ENCODE measurements around the gene BCAS1. TPM values are rescaled to one million over a fixed set of nuclear protein-coding genes. Genes with fewer than 3 reads are reported as not detected.
A peak's percentile ranks its signal among the peaks of the same experiment; 100 is the strongest.

Gene BCAS1
- polyA plus RNA-seq, 1 donor = 4.2 TPM

DNA sequence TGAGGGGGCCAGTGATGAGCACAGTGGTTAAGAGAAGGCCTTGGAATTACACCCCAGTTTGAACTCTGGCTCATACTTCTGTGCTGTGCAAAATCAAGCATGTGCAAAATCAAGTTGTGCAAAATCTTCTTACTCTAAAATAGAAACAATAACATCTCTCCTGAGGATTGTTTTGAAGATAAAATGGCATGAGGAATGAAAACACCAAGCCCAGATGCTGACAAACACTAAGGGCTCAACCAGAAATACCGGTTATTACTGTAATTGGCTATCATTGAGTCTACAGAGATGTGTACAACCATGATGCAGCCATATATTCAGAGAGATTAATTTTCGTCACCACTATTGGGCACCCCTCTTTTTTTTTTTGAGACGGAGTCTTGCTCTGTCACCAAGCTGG, 5.9 kb upstream of the BCAS1 start:
- DNase-seq = no peak

DNA sequence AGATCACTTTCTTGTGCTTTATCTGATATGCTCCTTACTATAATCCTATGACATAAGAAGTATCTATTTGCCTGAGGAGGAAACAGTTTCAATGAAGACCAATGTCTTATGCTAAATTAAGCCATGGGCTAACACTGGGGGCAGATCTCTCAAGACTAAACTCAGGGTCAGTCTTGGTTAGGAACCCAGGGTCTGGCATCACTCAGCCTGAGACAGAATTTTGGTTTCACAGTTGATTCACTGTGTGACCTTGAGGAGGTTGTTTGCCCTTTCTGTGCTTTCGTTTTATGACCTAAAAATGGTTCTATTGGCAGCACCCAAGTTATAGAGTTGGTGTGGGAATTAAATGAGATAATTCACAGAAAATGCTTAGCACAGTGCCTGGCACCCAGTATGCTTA, 4.9 kb upstream of the BCAS1 start:
- no peak for DNase-seq

DNA sequence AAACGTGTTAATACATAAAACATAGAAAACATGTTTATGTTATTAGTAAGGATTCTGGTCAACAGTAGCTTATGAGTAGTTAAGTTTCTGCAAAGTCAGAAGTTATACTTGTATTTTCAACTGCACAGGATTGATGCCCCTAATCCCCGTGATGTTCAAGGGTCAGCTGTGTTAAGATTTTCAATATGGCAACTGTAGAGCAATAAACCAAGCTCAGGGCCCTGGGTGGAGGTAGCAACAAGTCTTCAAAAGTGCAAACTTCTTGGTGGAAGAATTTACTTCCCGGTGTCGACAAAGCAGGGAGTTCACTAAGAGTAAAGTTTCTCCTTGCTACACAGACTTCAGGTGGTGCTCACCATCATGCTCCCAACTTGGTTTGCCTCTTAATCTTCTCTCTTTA, 4.1 kb upstream of the BCAS1 start:
- DNase-seq = no peak

DNA sequence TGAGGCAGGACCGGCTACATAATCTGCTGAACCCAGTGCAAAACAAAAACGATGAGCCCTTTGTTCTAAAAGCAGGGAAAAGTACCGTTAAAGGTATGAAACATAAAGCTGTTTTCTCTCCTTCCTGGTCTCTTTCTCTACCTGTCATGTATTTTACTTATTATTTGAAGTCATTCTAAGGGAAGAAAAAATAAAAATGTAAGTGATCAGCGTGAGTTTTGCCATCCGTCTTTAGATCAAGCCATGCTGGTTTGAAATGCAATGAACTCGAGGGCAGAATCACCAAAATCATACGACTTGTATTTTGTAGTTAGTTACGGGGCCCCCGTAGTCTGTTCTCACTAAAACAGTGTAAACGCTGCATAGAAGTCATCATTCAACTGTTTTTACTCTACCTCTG, 2.9 kb upstream of the BCAS1 start:
- DNase-seq = no peak

DNA sequence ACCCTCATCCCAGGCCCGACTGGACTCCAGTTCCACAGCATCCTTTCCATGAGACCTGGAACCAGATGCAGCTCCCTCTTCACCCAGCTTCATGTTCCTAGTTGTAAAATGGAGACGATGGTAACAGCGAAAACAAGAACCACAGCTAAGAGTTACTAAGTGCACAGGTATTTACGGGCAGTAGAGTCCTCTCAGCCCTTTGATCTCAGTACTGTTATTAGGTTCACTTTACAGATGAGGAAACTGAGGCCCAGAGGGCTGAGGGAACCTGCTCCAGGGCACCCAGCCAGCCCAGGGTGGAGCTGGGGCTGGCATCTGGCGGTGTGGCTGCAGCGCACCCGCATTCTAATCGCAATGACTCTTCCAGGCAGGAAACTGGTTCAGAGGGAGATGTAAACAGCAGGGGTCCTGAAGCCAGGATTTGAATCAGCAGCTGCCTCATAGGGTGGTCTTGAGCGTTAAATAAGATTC, 858 bp downstream of the BCAS1 start:
- no peak for DNase-seq

DNA sequence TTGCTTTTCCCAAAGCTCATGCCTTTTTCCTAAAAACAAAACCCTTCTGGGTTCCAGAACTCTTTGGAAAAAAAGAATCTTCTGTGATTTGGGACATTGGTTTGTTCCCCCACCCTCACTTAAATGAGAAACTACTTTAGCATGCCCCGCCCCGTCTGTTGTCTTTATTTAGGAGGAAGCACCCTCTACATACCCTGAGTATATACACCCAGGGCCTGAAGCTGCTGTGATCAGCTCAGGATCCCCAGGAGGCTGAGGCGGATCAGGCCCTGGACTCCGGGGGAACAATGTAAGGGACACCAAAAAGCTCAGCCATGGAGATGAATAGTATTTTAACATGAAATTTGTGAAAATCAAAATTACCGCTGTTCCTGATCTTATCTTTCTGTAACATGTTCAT, 1.4 kb downstream of the BCAS1 start:
- no peak for DNase-seq

DNA sequence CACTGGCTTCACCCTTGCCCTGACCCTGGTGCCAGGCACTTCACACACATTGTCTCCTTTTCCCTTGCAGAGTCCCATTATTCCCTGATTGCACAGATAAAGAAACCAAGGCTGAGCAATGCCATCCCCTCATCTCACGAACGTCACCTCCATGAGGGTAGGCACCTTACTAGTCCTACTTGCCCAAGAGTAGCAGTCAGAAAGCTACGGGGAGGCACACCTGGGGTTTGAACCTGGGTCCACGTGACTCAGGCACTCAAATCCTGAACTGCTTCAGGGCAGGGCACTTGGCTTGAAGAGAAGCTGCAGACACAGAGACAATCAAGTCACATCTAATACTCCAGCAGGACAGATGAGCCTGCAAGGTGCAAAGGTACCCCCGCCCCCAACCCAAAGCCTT, 1.9 kb downstream of the BCAS1 start:
- DNase-seq = no peak

DNA sequence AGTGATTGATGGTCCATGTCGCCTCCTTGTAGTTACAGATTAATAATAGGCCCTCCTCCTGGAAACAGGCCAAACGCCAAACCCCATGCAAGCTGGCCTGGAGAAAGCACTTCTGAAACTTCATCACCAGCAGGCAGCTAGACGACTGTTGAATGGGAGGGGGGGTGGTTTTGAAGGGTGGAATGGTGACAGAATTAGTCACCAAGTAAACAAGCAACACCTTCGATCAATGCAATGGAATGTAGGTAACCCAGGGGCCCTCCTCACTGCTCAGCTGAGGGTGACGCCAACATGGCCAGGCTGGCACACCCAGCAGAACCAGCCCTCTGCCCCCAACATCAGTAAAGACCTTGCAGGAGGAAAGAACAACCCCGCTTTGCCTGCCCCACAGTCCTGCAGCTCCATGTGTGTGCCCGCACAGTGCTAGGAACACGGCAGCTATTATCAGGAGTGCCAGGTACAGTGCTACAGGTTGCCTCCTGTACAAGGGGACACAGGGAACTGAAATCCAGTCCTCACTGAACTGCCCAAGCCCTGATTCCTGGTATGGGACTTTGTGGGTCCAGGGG, 2.7 kb downstream of the BCAS1 start:
- peak; percentile 83 for DNase-seq

DNA sequence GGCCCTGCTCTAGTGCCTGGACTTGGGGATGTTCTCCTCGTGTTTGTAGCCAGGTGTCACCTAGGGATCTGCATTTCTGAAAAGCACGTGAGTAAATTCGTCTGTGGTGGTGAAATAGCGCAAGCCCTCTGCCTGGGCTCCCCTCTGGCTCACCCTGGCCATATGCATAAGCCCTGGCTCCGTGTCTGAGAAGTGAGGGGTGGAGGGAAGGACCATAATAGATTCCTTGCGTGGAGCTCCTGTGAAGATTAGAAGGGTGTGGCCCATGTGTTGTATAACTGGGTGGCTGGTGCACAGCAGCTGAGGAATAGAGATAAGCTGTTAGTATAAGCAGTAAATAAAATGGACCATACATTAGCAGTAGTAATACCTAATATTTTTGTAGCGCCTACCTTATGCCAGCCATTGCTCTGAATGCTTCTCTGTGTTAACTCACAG, 4.8 kb downstream of the BCAS1 start:
- DNase-seq = no peak

DNA sequence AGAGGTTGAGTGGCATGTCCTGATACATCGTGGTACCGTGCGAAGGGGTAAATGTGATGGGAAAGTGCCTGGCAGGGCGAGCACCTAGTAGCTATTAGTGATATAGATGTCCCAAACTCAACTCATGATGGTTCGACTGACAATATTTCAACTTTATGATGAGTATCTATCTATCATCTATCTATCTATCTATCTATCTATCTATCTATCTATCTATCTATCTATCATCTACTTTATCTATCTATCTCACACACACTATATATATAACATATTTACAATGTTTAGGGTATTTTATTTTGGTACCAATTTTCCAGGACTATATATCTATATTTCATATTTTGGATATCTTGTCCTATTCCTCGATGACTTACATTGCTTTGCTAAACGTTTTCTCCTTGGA, 5.5 kb downstream of the BCAS1 start:
- no peak for DNase-seq

DNA sequence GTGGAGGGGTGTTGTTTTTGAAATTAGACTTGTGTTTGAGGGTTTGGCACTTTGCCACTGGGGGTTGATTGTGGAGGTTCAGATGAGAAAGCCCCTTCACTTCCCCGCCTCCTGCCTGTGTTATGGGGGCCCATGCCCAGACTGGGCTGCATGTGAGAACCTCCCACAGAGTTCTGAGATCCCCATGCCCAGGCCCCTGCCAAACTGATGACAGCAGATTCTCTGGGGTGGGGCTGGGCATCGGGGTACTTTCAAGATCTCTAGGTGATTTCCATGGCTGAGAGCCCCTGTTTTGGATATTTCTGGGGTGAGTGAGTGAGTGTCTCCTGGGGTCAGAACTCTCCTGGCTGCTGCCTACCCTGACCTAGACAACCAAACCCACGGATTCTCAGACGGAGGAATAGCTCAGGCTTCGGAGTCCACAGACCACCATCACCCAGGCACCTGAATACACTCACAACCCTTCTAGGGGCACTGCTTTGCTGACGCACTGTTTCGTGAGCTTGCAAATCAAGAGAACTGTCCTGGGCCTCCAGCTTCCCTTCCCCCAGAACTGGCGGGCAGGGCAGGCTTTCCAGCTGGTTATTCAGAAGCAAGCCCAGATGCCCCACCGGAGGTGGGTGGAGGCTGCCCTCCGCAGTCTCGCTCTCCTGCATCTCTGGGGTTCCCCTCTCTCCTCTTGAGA, 6.3 kb downstream of the BCAS1 start:
- no peak for DNase-seq

DNA sequence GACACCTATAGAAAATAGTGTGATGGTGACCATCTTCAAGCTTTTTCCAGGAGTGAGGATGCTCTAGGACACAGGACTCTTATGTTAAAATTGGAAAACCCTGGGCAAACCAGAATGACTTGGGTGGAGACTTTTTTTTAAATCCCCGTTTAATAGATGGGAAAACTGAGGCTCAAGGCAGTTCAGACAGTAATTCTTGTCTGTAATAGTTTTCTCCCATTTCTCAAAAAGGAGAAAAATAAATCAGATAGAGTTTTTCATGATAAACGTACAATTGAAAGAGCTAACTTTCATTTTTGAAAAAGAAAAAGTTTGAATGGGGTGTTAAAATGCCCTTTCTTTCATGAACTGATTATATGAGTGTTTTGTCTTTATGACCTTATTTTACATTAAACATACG, 6.8 kb downstream of the BCAS1 start:
- DNase-seq = no peak

DNA sequence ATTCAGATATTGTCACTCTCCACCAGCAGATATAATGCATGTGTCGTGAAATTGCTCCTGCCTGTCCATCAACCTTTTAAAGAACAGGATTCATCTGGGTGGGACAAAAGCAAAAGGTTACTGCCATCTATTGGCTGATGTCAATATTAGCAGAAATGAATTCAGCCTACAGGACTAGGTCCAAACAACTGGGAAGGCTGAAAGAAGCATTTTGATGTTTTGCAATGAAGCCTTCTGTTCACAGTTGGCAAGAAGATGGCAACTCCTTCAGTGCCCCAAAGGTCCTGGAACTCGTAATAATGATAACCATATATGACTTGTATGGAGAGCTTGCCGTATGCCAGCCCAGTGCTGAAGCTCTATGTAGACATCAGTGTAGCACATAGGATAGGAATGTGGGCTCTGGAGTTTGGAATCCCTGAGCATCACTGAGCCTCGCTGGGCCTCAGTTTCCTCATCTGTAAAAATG, 7.5 kb downstream of the BCAS1 start:
- no peak for DNase-seq

DNA sequence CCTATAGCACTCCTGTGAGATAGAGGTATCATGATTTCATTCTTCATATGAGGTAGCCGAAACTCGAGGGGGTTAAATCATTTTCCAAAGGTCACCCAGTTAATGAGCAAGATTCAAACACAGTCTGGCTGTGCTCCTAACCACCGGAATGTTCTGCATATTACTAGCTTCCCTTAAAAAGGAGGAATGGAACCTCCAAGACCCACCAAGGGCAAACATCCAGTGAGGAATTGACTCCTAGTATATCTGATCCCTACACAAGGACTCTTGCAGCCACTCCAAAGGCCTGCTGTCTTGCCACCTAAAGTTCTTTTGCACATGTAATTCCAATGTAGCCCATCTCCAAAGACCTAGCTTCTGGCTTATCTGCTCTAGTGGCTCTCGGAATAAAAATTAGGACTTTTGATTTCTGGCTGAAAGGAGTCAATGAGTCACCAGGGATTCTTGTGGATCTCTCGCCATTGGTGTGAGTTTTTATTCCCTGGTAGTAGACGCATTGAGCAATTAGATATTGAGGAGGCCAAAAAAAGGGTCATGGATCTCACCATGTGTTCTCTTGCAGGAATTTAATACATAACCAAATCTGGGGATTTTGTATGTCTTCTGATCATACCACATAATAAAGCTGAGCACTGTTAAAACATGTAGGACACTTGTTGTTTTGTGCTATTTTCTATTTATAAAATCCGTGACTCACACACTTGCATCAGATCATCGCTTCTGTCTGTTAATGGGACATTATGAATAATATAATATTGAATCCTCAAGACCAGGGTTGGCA, 9.1 kb downstream of the BCAS1 start:
- no peak for DNase-seq

DNA sequence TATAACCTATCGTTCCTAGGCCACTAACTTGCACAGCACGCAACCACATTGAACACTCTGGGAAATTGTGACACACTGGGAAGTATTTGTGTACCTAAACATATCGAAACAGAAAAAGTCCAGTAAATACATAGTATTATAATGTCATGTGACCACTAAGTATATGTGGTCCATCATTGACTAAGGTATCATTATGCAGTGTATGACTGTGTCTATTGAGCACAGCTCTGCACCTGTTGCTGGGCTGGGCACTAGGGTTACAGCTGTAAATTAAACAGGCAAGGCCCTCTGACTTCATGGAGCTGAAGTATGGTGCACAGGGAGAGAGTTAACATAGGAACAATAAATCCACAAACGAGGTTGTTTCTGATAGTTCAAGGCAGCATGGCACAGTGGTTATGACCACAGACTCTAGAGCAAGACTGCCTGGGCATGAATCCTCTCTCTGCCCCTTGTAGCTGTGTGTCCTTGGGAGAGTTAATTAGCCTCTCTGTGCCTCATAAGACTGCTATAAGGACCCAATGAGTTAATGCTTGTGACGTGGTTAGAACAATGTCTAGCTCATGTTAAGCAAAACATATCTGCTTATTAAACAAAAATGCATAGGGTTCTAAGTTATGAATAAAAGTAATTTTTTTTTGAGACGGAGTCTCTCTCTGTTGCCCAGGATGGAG, 10.6 kb downstream of the BCAS1 start:
- no peak for DNase-seq

DNA sequence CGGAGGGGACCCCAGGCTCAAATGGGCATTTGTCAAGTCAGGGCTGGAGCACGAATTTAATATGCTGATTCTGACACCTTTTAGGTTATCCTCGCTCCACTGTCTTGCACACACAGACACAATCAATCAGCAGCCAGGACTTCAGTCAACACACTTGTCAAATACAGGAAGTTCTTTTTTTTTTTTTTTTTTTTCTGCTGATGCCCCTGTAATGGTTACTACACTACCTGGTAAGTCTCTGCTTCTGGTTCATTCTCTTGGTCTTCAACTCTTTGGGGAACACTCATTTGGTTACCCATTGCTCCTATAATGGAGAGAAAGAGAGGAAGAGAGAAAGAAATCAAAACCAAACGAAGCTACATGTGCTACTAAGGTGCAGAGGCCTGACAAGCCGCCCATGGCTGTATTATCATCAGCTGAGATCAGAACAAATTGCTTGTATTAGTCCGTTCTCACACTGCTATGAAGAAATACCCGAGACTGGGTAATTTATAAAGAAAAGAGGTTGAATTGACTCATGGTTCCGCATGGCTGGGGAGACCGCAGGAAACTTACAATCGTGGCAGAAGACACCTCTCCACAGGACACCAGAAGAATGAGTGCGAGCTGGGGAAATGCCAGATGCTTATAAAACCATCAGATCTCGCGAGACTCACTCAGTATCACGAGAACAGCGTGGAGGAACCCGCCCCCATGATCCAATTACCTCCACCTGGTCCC, 11.8 kb downstream of the BCAS1 start:
- DNase-seq = no peak

DNA sequence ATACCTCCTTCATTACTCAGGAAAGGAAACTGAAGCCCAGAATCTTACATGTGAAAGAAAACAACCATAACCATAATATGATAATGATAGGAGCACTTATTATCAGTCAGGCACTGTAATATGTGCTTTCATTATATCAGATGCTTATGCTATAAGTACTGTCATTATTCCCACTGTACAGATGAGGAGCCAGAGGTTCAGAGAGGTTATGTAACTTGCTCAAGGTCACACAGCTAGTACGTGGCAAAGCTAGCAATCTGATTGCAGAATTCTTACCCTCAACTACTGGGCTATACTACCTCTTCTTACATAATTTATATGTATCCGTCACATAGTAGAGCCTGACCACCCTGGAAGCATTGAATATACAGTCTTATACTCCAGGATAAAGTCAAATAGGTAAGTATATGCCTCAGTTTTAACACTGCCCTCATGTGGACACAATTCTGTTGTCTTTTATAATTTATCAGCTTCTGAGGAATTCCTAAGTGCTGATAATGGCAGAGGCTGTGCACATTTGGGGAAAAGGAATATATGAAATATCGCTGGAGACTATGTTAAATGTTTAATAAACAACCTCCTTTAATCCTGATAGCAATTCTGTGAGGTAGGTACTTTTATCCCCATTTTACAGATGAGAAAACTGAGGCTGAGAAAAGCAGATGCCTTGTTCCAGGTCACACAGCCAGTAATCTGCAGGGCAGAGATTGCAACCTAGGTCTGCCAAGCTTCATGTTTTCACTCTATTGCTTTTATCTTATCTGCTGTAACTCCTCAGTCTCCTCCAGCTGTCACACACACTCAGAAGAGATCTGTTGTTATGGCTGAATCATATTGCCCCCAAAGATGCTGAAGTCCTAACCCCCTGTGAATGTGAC, 13.4 kb downstream of the BCAS1 start:
- no peak for DNase-seq

DNA sequence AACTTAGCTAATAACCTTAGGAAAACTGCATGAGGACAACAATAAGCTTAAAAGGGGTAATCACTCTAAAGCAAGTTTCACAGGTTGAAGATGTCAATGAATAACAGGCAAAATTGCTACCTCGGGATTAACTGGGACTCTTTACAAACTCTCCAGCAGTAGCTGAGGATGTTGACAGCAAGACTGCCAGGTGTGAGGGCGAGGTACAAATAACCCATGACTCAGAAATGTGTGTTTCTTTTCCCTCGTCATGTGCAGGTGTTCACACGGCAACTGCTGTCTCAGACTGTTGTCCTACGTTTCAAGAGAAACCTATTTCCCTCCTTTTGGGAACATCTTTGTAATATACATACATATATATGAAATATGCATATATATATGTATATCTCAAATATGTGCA, 15.9 kb downstream of the BCAS1 start:
- DNase-seq = no peak

DNA sequence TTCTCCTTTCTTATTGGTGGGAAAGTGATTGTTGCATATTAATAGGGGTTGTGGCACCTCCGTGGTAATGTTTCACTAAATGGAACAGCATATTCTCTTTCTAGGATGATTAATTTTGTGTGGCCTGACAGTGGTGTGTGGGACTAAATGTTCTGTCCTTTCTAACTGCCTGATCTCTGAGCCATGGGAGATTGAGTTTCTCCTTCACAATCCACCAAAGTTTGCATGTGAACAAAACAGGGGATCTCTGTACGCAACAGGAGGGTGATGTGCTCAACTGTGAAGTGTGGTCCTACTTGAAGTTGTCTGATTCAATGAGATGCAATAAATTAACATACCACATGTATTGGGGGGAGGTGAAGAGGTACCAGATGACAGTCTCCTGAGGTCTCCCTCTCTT, 19.3 kb downstream of the BCAS1 start:
- no peak for DNase-seq

DNA sequence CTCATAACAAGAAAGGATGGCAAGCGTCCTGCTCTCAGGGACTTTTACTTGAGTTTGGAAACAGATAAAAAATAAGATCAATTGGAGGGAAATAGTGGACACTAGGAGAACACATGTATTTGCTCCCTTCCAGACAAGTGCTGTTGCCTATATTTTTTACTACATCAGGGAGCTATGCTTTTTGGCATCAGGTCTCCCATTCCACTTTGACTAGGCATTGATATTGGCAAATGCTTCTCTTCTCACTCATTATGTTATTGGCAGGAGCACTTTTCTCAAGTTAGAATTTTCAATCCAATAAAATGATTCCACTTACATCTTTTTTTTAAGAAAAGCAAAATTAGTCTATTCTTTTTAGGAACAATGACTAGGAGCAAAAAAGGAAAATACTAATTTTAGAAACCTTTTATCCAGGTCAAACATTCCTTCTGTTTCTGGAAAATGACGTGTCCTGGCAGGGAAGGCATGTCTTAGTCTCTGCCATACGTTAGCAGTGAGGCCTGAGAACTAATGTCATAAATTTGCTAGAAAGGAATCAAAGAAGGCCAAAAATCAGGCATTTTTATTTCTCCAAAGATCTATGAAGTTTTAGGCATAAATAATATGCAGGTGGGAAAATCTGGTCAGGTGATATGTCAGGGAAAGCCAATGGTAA, 21.4 kb downstream of the BCAS1 start:
- no peak for DNase-seq

DNA sequence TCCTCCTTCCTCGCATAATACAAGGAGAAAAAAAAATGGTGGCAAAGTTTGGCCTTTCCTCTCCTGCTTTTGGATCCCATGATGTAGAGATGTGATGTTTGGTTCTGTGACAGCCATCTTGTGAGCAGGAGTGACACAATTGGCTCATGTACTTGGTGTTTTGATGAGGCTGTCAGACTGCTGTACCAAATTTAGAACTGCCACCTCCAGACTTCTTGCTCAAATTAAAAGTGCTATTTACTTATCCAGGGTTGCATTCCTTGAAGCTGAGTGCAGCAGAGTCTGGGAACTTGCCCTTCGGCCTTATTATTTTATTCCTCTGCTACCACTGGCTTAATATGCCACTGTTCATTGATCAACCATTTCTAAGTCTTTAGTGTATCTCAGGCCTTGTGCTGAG, 21.9 kb downstream of the BCAS1 start:
- no peak for DNase-seq

All from left kidney (tissue), 2 donors.